HepG2 (cell line): ENCODE measurements around the gene CA7. TPM values are rescaled to one million over a fixed set of nuclear protein-coding genes. Genes with fewer than 3 reads are reported as not detected.

ENCODE experiments used
- ATAC-seq: fragments of 200-7000 bp; cut with Tn5 transposase; 3 replicates; pipeline ENCODE4 v1.9.1; 2020; ENCODE audit warnings: mild to moderate bottlenecking, moderate library complexity
- BruUV-seq: library from RNA; stranded (reverse); fragments of 400-500 nt; replicated peaks from 2 replicates; lab custom pipeline; 2021; lab: Mats Ljungman, UMichigan
- CTCF ChIA-PET: fragments of 300-600 bp; formaldehyde crosslinking; extraction: SDS; loops from one replicate; lab custom pipeline; 2021; ENCODE audit warnings: low total read pairs, inconsistent platforms, low intra/inter-chr PET ratio; lab: Yijun Ruan, JAX
- POLR2A ChIA-PET: fragments of 350-600 bp; sonication (Branson Sonifier 250); formaldehyde crosslinking; loops from one replicate; lab custom pipeline; 2020; ENCODE audit warnings: antibody characterized with exemption, inconsistent platforms; lab: Yijun Ruan, JAX
- DNase-seq: peaks from one replicate; pipeline ENCODE4 v3.0.0-alpha.2; 2015; ENCODE audit warnings: low spot score
- FAIRE-seq: peaks from 3 replicates; lab custom pipeline; 2011; peaks lifted over from hg19 to GRCh38; lab: Jason Lieb, UNC
- H2AFZ ChIP-seq: one replicate; pipeline ENCODE4 v1.6.1; 2011; ENCODE audit warnings: low read length, inconsistent platforms
- H3K27ac ChIP-seq: fragments of 300-600 bp; 3 replicates; pipeline ENCODE4 v1.8.0; 2011; ENCODE audit warnings: mixed run types, mild to moderate bottlenecking, mixed read lengths, low read length, inconsistent platforms; ENCODE audit not compliant: insufficient read depth; ENCODE audit errors: extremely low read length
- H3K27me3 ChIP-seq, 2 experiments: fragments of 200-600 bp in 1 of 2; 2 replicates in 1 of 2; 3 replicates in 1 of 2; pipeline versions ENCODE4 v1.6.0 to v1.8.0; 2011; ENCODE audit warnings: low read length in 2 of 2, mild to moderate bottlenecking in 2 of 2, moderate library complexity in 2 of 2, inconsistent platforms in 1 of 2; ENCODE audit not compliant: insufficient read depth in 2 of 2, control insufficient read depth in 1 of 2
- H3K36me3 ChIP-seq, 2 experiments: fragments of 200-600 bp in 1 of 2; replicated peaks in 1 of 2; 2 replicates in 1 of 2; 3 replicates in 1 of 2; pipeline versions ENCODE4 v1.5.1 to v1.8.0; 2011; ENCODE audit warnings: low read length in 2 of 2, inconsistent platforms in 1 of 2; ENCODE audit not compliant: insufficient read depth in 2 of 2, control insufficient read depth in 1 of 2
- H3K4me1 ChIP-seq: 2 replicates; pipeline ENCODE4 v1.5.1; 2012; ENCODE audit warnings: low read length, inconsistent platforms; ENCODE audit not compliant: insufficient read depth
- H3K4me2 ChIP-seq: 2 replicates; pipeline ENCODE4 v1.6.0; 2011; ENCODE audit warnings: low read depth, low read length, inconsistent platforms
- H3K4me3 ChIP-seq, 3 experiments: fragments of 200-600 bp in 1 of 3; sonication (generic), shearing (Covaris generic) in 1 of 3; replicated peaks in 1 of 3; 2 replicates each; pipeline ENCODE4 v1.5.1; 2011 to 2016; ENCODE audit warnings: low read length in 3 of 3, inconsistent platforms in 2 of 3, low read depth in 2 of 3, mild to moderate bottlenecking in 2 of 3, control low read depth in 1 of 3, mixed read lengths in 1 of 3; ENCODE audit not compliant: insufficient read depth in 1 of 3
- H3K79me2 ChIP-seq: one replicate; pipeline ENCODE4 v1.6.1; 2011; ENCODE audit warnings: low read length, inconsistent platforms; ENCODE audit not compliant: insufficient read depth
- H3K9ac ChIP-seq: 2 replicates; pipeline ENCODE4 v1.6.0; 2011; ENCODE audit warnings: mild to moderate bottlenecking, low read depth, low read length, inconsistent platforms; ENCODE audit not compliant: insufficient read depth
- H3K9me3 ChIP-seq: 2 replicates; pipeline ENCODE4 v1.5.1; 2012; ENCODE audit warnings: mild to moderate bottlenecking, low read length
- H4K20me1 ChIP-seq: 2 replicates; pipeline ENCODE4 v1.6.0; 2011; ENCODE audit warnings: inconsistent platforms, mild to moderate bottlenecking, low read length, moderate library complexity; ENCODE audit not compliant: insufficient read depth
- BRD4 ChIP-seq: sonication (generic); formaldehyde crosslinking; IDR thresholded peaks from 2 replicates; pipeline ENCODE4 v1.4.0; 2020; ENCODE audit warnings: missing genetic modification reagents
- NFE2L1 ChIP-seq: sonication (generic); formaldehyde crosslinking; IDR thresholded peaks from 2 replicates; pipeline ENCODE4 v1.4.0; 2020; ENCODE audit warnings: missing genetic modification reagents, mild to moderate bottlenecking, borderline replicate concordance
- SPEN ChIP-seq: sonication (generic); formaldehyde crosslinking; IDR thresholded peaks from 2 replicates; pipeline ENCODE4 v1.5.1; 2020; ENCODE audit warnings: low read depth, mild to moderate bottlenecking, missing genetic modification reagents
- TSC22D2 ChIP-seq: sonication (generic); formaldehyde crosslinking; IDR thresholded peaks from 2 replicates; pipeline ENCODE4 v1.5.1; 2020; ENCODE audit warnings: missing genetic modification reagents, mild to moderate bottlenecking, borderline replicate concordance
- ZFYVE20 ChIP-seq: sonication (generic); formaldehyde crosslinking; IDR thresholded peaks from 2 replicates; pipeline ENCODE4 v1.8.0; 2023; ENCODE audit warnings: low read depth, mild to moderate bottlenecking, moderate library complexity, missing genetic modification reagents, borderline replicate concordance
- ZNF12 ChIP-seq: sonication (generic); formaldehyde crosslinking; IDR thresholded peaks from 2 replicates; pipeline ENCODE4 v1.5.0; 2020; ENCODE audit warnings: missing genetic modification reagents
- ZNF20 ChIP-seq: sonication (generic); formaldehyde crosslinking; IDR thresholded peaks from 2 replicates; pipeline ENCODE4 v1.4.0; 2020; ENCODE audit warnings: mild to moderate bottlenecking, moderate library complexity, missing genetic modification reagents
- ZNF550 ChIP-seq: sonication (generic); formaldehyde crosslinking; IDR thresholded peaks from 2 replicates; pipeline ENCODE4 v1.4.0; 2020; ENCODE audit warnings: mild to moderate bottlenecking, missing genetic modification reagents, borderline replicate concordance
- ZNF556 ChIP-seq: sonication (generic); formaldehyde crosslinking; IDR thresholded peaks from 2 replicates; pipeline ENCODE4 v1.4.0; 2020; ENCODE audit warnings: mild to moderate bottlenecking, missing genetic modification reagents, borderline replicate concordance
- ZNF660 ChIP-seq: sonication (generic); formaldehyde crosslinking; IDR thresholded peaks from 2 replicates; pipeline ENCODE4 v1.5.1; 2020; ENCODE audit warnings: mild to moderate bottlenecking, low read depth, missing genetic modification reagents, borderline replicate concordance
- WGBS: methylation state at CpG from one replicate; pipeline ENCODE4 v1.1.6; 2017; ENCODE audit warnings: low lambda C conversion rate; 5-methylcytosine and 5-hydroxymethylcytosine counted together
- in situ Hi-C: cut with HindIII; loops from 2 replicates; pipeline ENCODE4 v1.10.0; 2017; ENCODE audit warnings: low pct_unique_long_range_greater_than_20kb; ENCODE audit not compliant: extremely low pct_ligation_motif_present
- intact Hi-C: fragments of 100-400 bp; cut with micrococcal nuclease; formaldehyde crosslinking; loops from one replicate; pipeline ENCODE4 v1.10.0; 2022; ENCODE audit not compliant: unreplicated experiment
- polyA plus RNA-seq, 8 experiments: library from polyadenylated mRNA; depleted of rRNA in 3 of 8; stranded (reverse) in 7 of 8; unstranded in 1 of 8; fragments of >200 nt; fragmentation: Illumina TruSeq in 4 of 8; extraction: Trizol in 4 of 8; gene quantifications; 2 replicates each; pipeline versions ENCODE4 v1.2.1 to v1.2.3, GENCODE V29; 2011 to 2016; ENCODE audit warnings: low read depth in 4 of 8, missing spikeins in 1 of 8, mixed read lengths in 1 of 8; ENCODE audit not compliant: insufficient read depth in 1 of 8
- total RNA-seq, 5 experiments: library from RNA; depleted of rRNA; stranded (reverse); fragments of >200 nt; fragmentation: Illumina TruSeq; extraction: Trizol; gene quantifications; 2 replicates each; pipeline ENCODE4 v1.2.3, GENCODE V29; 2016; ENCODE audit warnings: low read depth in 1 of 5
- TF ChIP-seq, protein P1 (sequence below): fragments of 450-650 bp; IDR thresholded peaks from 2 replicates; pipeline ENCODE4 v1.6.1; 2016

The CA7 gene
- total and polyA plus RNA-seq, 2 of the 13 experiments (the other 11 are each of a cell fraction or from before 2014, with no cell fraction given) = not detected

GRCh38 chr16:66895689-66895979, 51.4 kb downstream of the CA7 start:
- Histone ChIP-seq H3K79me2 (no peaks in the 10 kb centered on the region), H3K4me1 (peaks cover 66% of the 10 kb centered on the region), H3K36me3 (no peaks in the 10 kb centered on the region; a peak in 1 of 5 replicates), H3K4me3 (no peak overlapping the region), H3K9me3 (no peaks in the 10 kb centered on the region), H3K9ac (no peak overlapping the region), H3K27me3 (peaks cover 0 to 2% of the 10 kb centered on the region in 2 experiments; a peak in 1 of 5 replicates), H3K4me2 (peak overlapping the region; percentile 34; the same call in 1 of the 2 replicates), H2AFZ (no peak overlapping the region), H4K20me1 (no peaks in the 10 kb centered on the region), H3K27ac (no peak overlapping the region)
- TF ChIP-seq ZNF20 (CRISPR knock-in tag) = no peak
- 0 out of 2 replicates have a peak, but pooled peaks have one; percentile 15 for TF ChIP-seq SPEN (CRISPR knock-in tag)
- FAIRE-seq (no peak), ATAC-seq (no peak; the same call in 2 of the 3 replicates), DNase-seq (no peak)
- intact Hi-C loops = loop anchor here (1.0 to 10.0 kb wide), 4 partner anchors 29 to 259 kb away; partner anchors contain the start of genes B3GNT9, FBXL8 and TRADD
- 69% methylated on average over 5 of the region's 5 CpGs for WGBS
- CTCF ChIA-PET = interaction anchor here (0.7 to 3.3 kb wide), 10 partner anchors 14 to 290 kb away, joined by 3 to 37 read pairs (median 8); partner anchors contain the start of genes CES3 and RRAD
- POLR2A ChIA-PET = interaction anchor here (0.9 to 2.2 kb wide), 4 partner anchors 9 to 39 kb away, joined by 3 to 13 read pairs (median 6); partner anchors contain the start of genes CDH16 and CIAO2B
- in situ Hi-C loops = no loop called here
- BruUV-seq = no TSS peak

GRCh38 chr16:66895999-66896398, 51.8 kb downstream of the CA7 start:
- 48% methylated on average over 3 of the region's 3 CpGs for WGBS

More at GRCh38 chr16:66895999-66896398, 51.8 kb downstream of the CA7 start:
- Histone ChIP-seq H3K4me2 (no peak overlapping the region), H3K27me3 (peaks cover 0 to 2% of the 10 kb centered on the region in 2 experiments; a peak in 1 of 5 replicates), H3K4me1 (peaks cover 66% of the 10 kb centered on the region), H3K36me3 (no peaks in the 10 kb centered on the region; a peak in 1 of 5 replicates), H3K4me3 (no peak overlapping the region), H3K9ac (no peak overlapping the region), H2AFZ (no peak overlapping the region)
- ATAC-seq = no peak
- POLR2A ChIA-PET = interaction anchor here (0.9 to 2.2 kb wide), 4 partner anchors 9 to 38 kb away, joined by 3 to 13 read pairs (median 6); partner anchors contain the start of genes CDH16 and CIAO2B
- BruUV-seq = no TSS peak
- no peak for FAIRE-seq
- TF ChIP-seq ZNF660 (CRISPR knock-in tag) = no peak
- TF ChIP-seq, protein P1, sequence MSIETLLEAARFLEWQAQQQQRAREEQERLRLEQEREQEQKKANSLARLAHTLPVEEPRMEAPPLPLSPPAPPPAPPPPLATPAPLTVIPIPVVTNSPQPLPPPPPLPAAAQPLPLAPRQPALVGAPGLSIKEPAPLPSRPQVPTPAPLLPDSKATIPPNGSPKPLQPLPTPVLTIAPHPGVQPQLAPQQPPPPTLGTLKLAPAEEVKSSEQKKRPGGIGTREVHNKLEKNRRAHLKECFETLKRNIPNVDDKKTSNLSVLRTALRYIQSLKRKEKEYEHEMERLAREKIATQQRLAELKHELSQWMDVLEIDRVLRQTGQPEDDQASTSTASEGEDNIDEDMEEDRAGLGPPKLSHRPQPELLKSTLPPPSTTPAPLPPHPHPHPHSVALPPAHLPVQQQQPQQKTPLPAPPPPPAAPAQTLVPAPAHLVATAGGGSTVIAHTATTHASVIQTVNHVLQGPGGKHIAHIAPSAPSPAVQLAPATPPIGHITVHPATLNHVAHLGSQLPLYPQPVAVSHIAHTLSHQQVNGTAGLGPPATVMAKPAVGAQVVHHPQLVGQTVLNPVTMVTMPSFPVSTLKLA = peak; percentile 37
- TF ChIP-seq ZNF12 (CRISPR knock-in tag) = no peak
- TF ChIP-seq NFE2L1 = 0 out of 2 replicates have a peak, but pooled peaks have one; percentile 15
- TF ChIP-seq BRD4 = no peak
- TF ChIP-seq ZNF550 (CRISPR knock-in tag) = peak; percentile 61; the same call in 1 of the 2 replicates
- no peak for TF ChIP-seq ZFYVE20 (CRISPR knock-in tag)
- TF ChIP-seq TSC22D2 (CRISPR knock-in tag) = no peak
- TF ChIP-seq ZNF556 = no peak
- TF ChIP-seq, all 625 proteins: peak for 3
- Histone ChIP-seq H3K27ac (no peak overlapping the region), H3K79me2 (no peaks in the 10 kb centered on the region), H4K20me1 (no peaks in the 10 kb centered on the region), H3K9me3 (no peaks in the 10 kb centered on the region)
- intact Hi-C loops = loop anchor here (1.0 to 10.0 kb wide), 4 partner anchors 28 to 259 kb away; partner anchors contain the start of genes B3GNT9, FBXL8 and TRADD
- CTCF ChIA-PET = interaction anchor here (0.7 to 3.3 kb wide), 6 partner anchors 14 to 82 kb away, joined by 4 to 37 read pairs (median 14); partner anchors contain the start of genes CES3 and RRAD
- in situ Hi-C loops = no loop called here
- DNase-seq = no peak
